Upper lobe of left lung (tissue), 4 donors: Measurements from ENCODE around the gene PRKAB1.

Experiments
- CTCF ChIP-seq, 6 experiments: fragments of 450-650 bp in 4 of 6; fragments of 200-600 bp in 2 of 6; sonication (generic) in 2 of 6; IDR thresholded peaks; one replicate each; pipeline ENCODE4 v1.5.1; 2016 to 2019; ENCODE audit warnings: antibody characterized with exemption in 6 of 6
- POLR2A ChIP-seq, 4 donors: fragments of 450-650 bp; IDR thresholded peaks; one replicate each; pipeline ENCODE4 v1.5.1; 2016 to 2017; ENCODE audit warnings: antibody characterized with exemption in 4 of 4, mild to moderate bottlenecking in 2 of 4
- POLR2AphosphoS5 ChIP-seq, 2 donors: sonication (generic); formaldehyde crosslinking; IDR thresholded peaks; one replicate each; pipeline ENCODE4 v1.5.1; 2017; ENCODE audit warnings: antibody characterized with exemption in 2 of 2

- TF ChIP-seq CTCF (IDR thresholded peaks at IDR 0.05) = no peak
- TF ChIP-seq POLR2A (IDR thresholded peaks at IDR 0.05) = no peak
- TF ChIP-seq POLR2AphosphoS5 (IDR thresholded peaks at IDR 0.05) = no peak
Observed at GRCh38 chr12:119693511-119693910, 25.6 kb downstream of the PRKAB1 start.
